ENCODE data around the gene KCND3. TPM values are rescaled to one million over a fixed set of nuclear protein-coding genes. Genes with fewer than 3 reads are reported as not detected.

KCND3 gene
- total RNA-seq, 4 donors from 2014 or later = 4.8 to 11.1 (median 5.7) TPM

- TF ChIP-seq CTCF (IDR thresholded peaks at IDR 0.05; ENCODE audit: low read depth) = no peak
These were observed 570 bp downstream of the KCND3 start for GRCh38 chr1:111988743-111989453.

- no peak for TF ChIP-seq CTCF (IDR thresholded peaks at IDR 0.05; ENCODE audit: low read depth)
These were observed 1.1 kb downstream of the KCND3 start for GRCh38 chr1:111988377-111988742.

GRCh38 chr1:111987502-111987901 is 2.0 kb downstream of the KCND3 start:
- TF ChIP-seq CTCF (IDR thresholded peaks at IDR 0.05; ENCODE audit: low read depth) = no peak

GRCh38 chr1:111983500-111983899 is 6.0 kb downstream of the KCND3 start:
- no peak for TF ChIP-seq CTCF (IDR thresholded peaks at IDR 0.05; ENCODE audit: low read depth)

- no peak for TF ChIP-seq CTCF (IDR thresholded peaks at IDR 0.05; ENCODE audit: low read depth)
These were observed 7.0 kb downstream of the KCND3 start for GRCh38 chr1:111982428-111982827.

- no peak for TF ChIP-seq CTCF (IDR thresholded peaks at IDR 0.05; ENCODE audit: low read depth)
These were observed 7.6 kb downstream of the KCND3 start for GRCh38 chr1:111981871-111982270.

GRCh38 chr1:111981090-111981489 is 8.4 kb downstream of the KCND3 start:
- no peak for TF ChIP-seq CTCF (IDR thresholded peaks at IDR 0.05; ENCODE audit: low read depth)
